ENCODE data around the gene VPS4B. TPM values are rescaled to one million over a fixed set of nuclear protein-coding genes. Genes with fewer than 3 reads are reported as not detected.

Gene VPS4B
- polyA plus RNA-seq, 2 of the 4 experiments (the other 2 are of a cell fraction) = 21.8 to 24.2 TPM

GRCh38 chr18:63346031-63346430 is 76.2 kb downstream of the VPS4B start:
- ChIA-PET CTCF (interaction anchor here (1.2 kb wide), 1 partner anchor 93 kb away, joined by 3 read pairs; no protein-coding TSS in a partner anchor), POLR2A (no interaction called here)
- DNase-seq (ENCODE audit: low read depth in 1 of 2, low spot score in 1 of 2) = no peak
- TF ChIP-seq SMC3 (IDR thresholded peaks at IDR 0.05) = no peak
- no peak for TF ChIP-seq KDM1A (IDR thresholded peaks at IDR 0.05; ENCODE audit: low read depth)
- TF ChIP-seq MAFK (IDR thresholded peaks at IDR 0.05; ENCODE audit: partially characterized antibody) = no peak
- TF ChIP-seq NPAS2 (CRISPR knock-in tag; IDR thresholded peaks at IDR 0.05; ENCODE audit: borderline replicate concordance) = no peak
- TF ChIP-seq HES2 (IDR thresholded peaks at IDR 0.05) = no peak
- TF ChIP-seq BHLHE40 (IDR thresholded peaks at IDR 0.05; ENCODE audit: low read depth, low read length) = no peak
- 91% methylated on average over 7 of the region's 7 CpGs for WGBS (ENCODE audit: missing lambda C conversion rate)
- H3K4me1 ChIP-seq = no peaks in the 10 kb centered on the region
- ATAC-seq = no peak
- no peak overlapping the region for H3K4me2 ChIP-seq
- no peaks in the 10 kb centered on the region for H3K9me3 ChIP-seq
- no peak overlapping the region for H3K4me3 ChIP-seq
- H3K27ac ChIP-seq = no peak overlapping the region
- no peak for FAIRE-seq

- Histone ChIP-seq H3K4me2 (no peak overlapping the region), H3K4me3 (no peak overlapping the region), H3K4me1 (no peaks in the 10 kb centered on the region), H3K27ac (no peak overlapping the region), H3K9me3 (no peaks in the 10 kb centered on the region)
- DNase-seq (ENCODE audit: low read depth in 1 of 2, low spot score in 1 of 2) (no peak), FAIRE-seq (no peak), ATAC-seq (peak in 1 of 2 experiments; percentile 34; a peak in 2 of 6 replicates)
- ChIA-PET POLR2A (no interaction called here), CTCF (interaction anchor here (3.9 kb wide), 1 partner anchor 93 kb away, joined by 27 read pairs; no protein-coding TSS in a partner anchor)
- TF ChIP-seq ELK1 (IDR thresholded peaks at IDR 0.05; ENCODE audit: low read depth, low read length) (no peak), FOSL2 (IDR thresholded peaks at IDR 0.05) (no peak), FOSL2 (CRISPR knock-in tag; IDR thresholded peaks at IDR 0.05) (no peak), E2F6 (IDR thresholded peaks at IDR 0.05; ENCODE audit: borderline replicate concordance, low read depth) (no peak), TP53 (CRISPR knock-in tag; IDR thresholded peaks at IDR 0.05) (no peak), ZFP36 (IDR thresholded peaks at IDR 0.05; ENCODE audit: borderline replicate concordance, partially characterized antibody) (no peak), FOSB (CRISPR knock-in tag; IDR thresholded peaks at IDR 0.05) (no peak), HOXB13 (CRISPR knock-in tag; IDR thresholded peaks at IDR 0.05; ENCODE audit: low read depth) (no peak), HEYL (CRISPR knock-in tag; IDR thresholded peaks at IDR 0.05) (no peak), POLR2A (IDR thresholded peaks at IDR 0.05; ENCODE audit: low read length) (no peak), ZC3H11A (IDR thresholded peaks at IDR 0.05) (no peak), ZSCAN20 (CRISPR knock-in tag; IDR thresholded peaks at IDR 0.05) (no peak), CHD4 (IDR thresholded peaks at IDR 0.05; ENCODE audit: borderline replicate concordance) (no peak), ATOH8 (CRISPR knock-in tag; IDR thresholded peaks at IDR 0.05; ENCODE audit: low read depth) (no peak), REST (IDR thresholded peaks at IDR 0.05) (no peak), CEBPB (IDR thresholded peaks at IDR 0.05) (no peak), HOXB5 (CRISPR knock-in tag; IDR thresholded peaks at IDR 0.05) (no peak), BCL3 (IDR thresholded peaks at IDR 0.05) (no peak), FOXS1 (CRISPR knock-in tag; IDR thresholded peaks at IDR 0.05) (no peak)
- 81% methylated on average over 2 of the region's 2 CpGs for WGBS (ENCODE audit: missing lambda C conversion rate)
Observed at GRCh38 chr18:63344918-63345317, 77.4 kb downstream of the VPS4B start.
